ENCODE measurements around the gene SHROOM2. TPM values are rescaled to one million over a fixed set of nuclear protein-coding genes. Genes with fewer than 3 reads are reported as not detected.

The SHROOM2 gene
- total RNA-seq, 1 experiment from 2014 or later: 13.9 TPM

GRCh38 chrX:9871701-9872268, 85.6 kb downstream of the SHROOM2 start:
- Histone ChIP-seq H3K18ac (ENCODE audit: insufficient read length, low read depth, low read length) (no peak overlapping the region), H3K27me3 (ENCODE audit: insufficient read depth, low read length) (no peaks in the 10 kb centered on the region), H3K56ac (ENCODE audit: insufficient read length, low read depth, low read length) (no peak overlapping the region), H3K23me2 (ENCODE audit: insufficient read length, low read depth, low read length, poor library complexity, severe bottlenecking) (no peaks in the 10 kb centered on the region), H2BK12ac (ENCODE audit: insufficient read length, low read depth, low read length) (no peak overlapping the region), H2AK5ac (ENCODE audit: insufficient read length, low read length) (no peak overlapping the region), H2BK120ac (ENCODE audit: low read depth, low read length, poor library complexity, severe bottlenecking) (no peak overlapping the region), H3K27ac (ENCODE audit: insufficient read length, low read depth, low read length) (no peak overlapping the region), H2BK15ac (ENCODE audit: low read depth, low read length) (no peak overlapping the region), H3K23ac (ENCODE audit: insufficient read length, low read depth, low read length) (no peak overlapping the region), H2BK20ac (ENCODE audit: low read depth, low read length, poor library complexity, severe bottlenecking) (no peak overlapping the region), H3K79me1 (ENCODE audit: insufficient read depth, low read depth, low read length, poor library complexity, severe bottlenecking) (no peaks in the 10 kb centered on the region), H2BK5ac (ENCODE audit: insufficient read length, low read length) (no peak overlapping the region), H3K9me3 (ENCODE audit: control insufficient read depth, low read depth, low read length) (no peaks in the 10 kb centered on the region), H3K79me2 (ENCODE audit: insufficient read depth, low read length) (no peaks in the 10 kb centered on the region), H3K4me2 (ENCODE audit: insufficient read depth, insufficient read length, low read length) (no peak overlapping the region), H3K14ac (ENCODE audit: insufficient read depth, low read length) (no peak overlapping the region), H3K9ac (ENCODE audit: extremely low read depth, insufficient read length, low read length) (no peak overlapping the region), H2AFZ (ENCODE audit: low read length) (no peak overlapping the region), H4K8ac (replicated peaks; ENCODE audit: insufficient read length, low read depth, low read length) (no peak overlapping the region), H4K91ac (ENCODE audit: insufficient read length, low read depth, low read length) (no peak overlapping the region), H3T11ph (ENCODE audit: low read length) (no peak overlapping the region), H4K5ac (ENCODE audit: insufficient read length, low read depth, low read length) (no peak overlapping the region), H4K20me1 (ENCODE audit: control insufficient read depth, insufficient read depth, insufficient read length) (no peaks in the 10 kb centered on the region), H3K4me1 (ENCODE audit: insufficient read depth, low read length) (peaks cover under 1% of the 10 kb centered on the region; the same call in 1 of the 2 replicates), H3K4ac (ENCODE audit: low read depth, low read length) (no peak overlapping the region)
- no peak overlapping the region for H3K27ac Mint-ChIP-seq
- no CpG with 5 or more reads among the region's 1 CpG for WGBS (ENCODE audit: extremely low coverage, insufficient read length, low lambda C conversion rate)
- no peaks in the 10 kb centered on the region; the same call in 1 of the 2 replicates for H3K27me3 Mint-ChIP-seq (ENCODE audit: low read depth)
- TF ChIP-seq CTCF (conservative IDR thresholded peaks at IDR 0.05): no peak
- H3K4me3 Mint-ChIP-seq: no peak overlapping the region
- peaks cover 14 to 28% of the 10 kb centered on the region in 2 experiments for H3K4me1 Mint-ChIP-seq
- H3K9me3 Mint-ChIP-seq: peaks cover 16 to 43% of the 10 kb centered on the region in 2 experiments
- DNase-seq: no peak
- peaks cover 14 to 19% (median 16%) of the 10 kb centered on the region in 3 experiments for H3K36me3 Mint-ChIP-seq (ENCODE audit: insufficient read depth in 1 of 3, low read depth in 3 of 3)
